ENCODE measurements around the gene CFAP97D2.
"Not testable (repeated sequence)": the region's sequence is repeated elsewhere in the genome, so short reads cannot be mapped to it uniquely, and the experiment has no call there.

Gene CFAP97D2

GRCh38 chr13:114179087-114179658 is at the start of gene CFAP97D2:
Gene CFAP97D2 (plus strand): TSS chr13:114179257. CDS start chr13:114179331, 74 bp downstream.
- no peak for DNase-seq

GRCh38 chr13:114129649-114130062 is 49.4 kb upstream of the CFAP97D2 start:
- no peak for DNase-seq

GRCh38 chr13:114130131-114130836 is 48.8 kb upstream of the CFAP97D2 start:
- no peak for DNase-seq

GRCh38 chr13:114130837-114131582 is 48.0 kb upstream of the CFAP97D2 start:
- DNase-seq, result peak; percentile 66

GRCh38 chr13:114131583-114132418 is 47.3 kb upstream of the CFAP97D2 start:
- peak; percentile 45 for DNase-seq

- DNase-seq, result peak; percentile 78
These were observed 46.5 kb upstream of the CFAP97D2 start, which contains the start of gene RASA3 for GRCh38 chr13:114132419-114133121. Gene RASA3 (minus strand): TSS chr13:114132623. CDS start chr13:114132489, 134 bp downstream.

- DNase-seq, result not testable (repeated sequence)
These were observed 45.9 kb upstream of the CFAP97D2 start for GRCh38 chr13:114133126-114133525.

- not testable (repeated sequence) for DNase-seq
These were observed 45.5 kb upstream of the CFAP97D2 start for GRCh38 chr13:114133552-114133951.

GRCh38 chr13:114134111-114134943 is 44.7 kb upstream of the CFAP97D2 start:
- DNase-seq, result no peak

- no peak for DNase-seq
These were observed 44.0 kb upstream of the CFAP97D2 start for GRCh38 chr13:114134944-114135610.

GRCh38 chr13:114135731-114136171 is 43.3 kb upstream of the CFAP97D2 start:
- DNase-seq, result no peak

GRCh38 chr13:114136576-114136975 is 42.5 kb upstream of the CFAP97D2 start:
- DNase-seq, result no peak

- peak; percentile 45 for DNase-seq
These were observed 38.7 kb upstream of the CFAP97D2 start for GRCh38 chr13:114140131-114140905.

GRCh38 chr13:114140906-114141250 is 38.2 kb upstream of the CFAP97D2 start:
- no peak for DNase-seq

- no peak for DNase-seq
These were observed 37.6 kb upstream of the CFAP97D2 start for GRCh38 chr13:114141261-114141996.

GRCh38 chr13:114142137-114142550 is 36.9 kb upstream of the CFAP97D2 start:
- DNase-seq, result no peak

- peak; percentile 89 for DNase-seq
These were observed 36.2 kb upstream of the CFAP97D2 start for GRCh38 chr13:114142640-114143490.
